Effector memory CD4-positive, alpha-beta T cell (primary cell): ENCODE results near the gene PLBD2.

ENCODE experiments used
- DNase-seq, 3 donors: peaks; one replicate each; pipeline ENCODE4 v3.0.0-alpha.2; 2020
- H3K27ac ChIP-seq: 2 replicates; pipeline ENCODE4 v1.7.0; 2013; ENCODE audit warnings: mild to moderate bottlenecking, low read length, moderate library complexity; ENCODE audit not compliant: insufficient read depth, poor library complexity, severe bottlenecking
- H3K27me3 ChIP-seq: replicated peaks from 2 replicates; pipeline ENCODE4 v1.7.0; 2013; ENCODE audit warnings: mild to moderate bottlenecking, low read length; ENCODE audit not compliant: insufficient read depth, control insufficient read depth, poor library complexity, severe bottlenecking
- H3K36me3 ChIP-seq: 2 replicates; pipeline ENCODE4 v1.7.0; 2013; ENCODE audit warnings: mild to moderate bottlenecking, low read length, moderate library complexity; ENCODE audit not compliant: control insufficient read depth, insufficient read depth
- H3K4me1 ChIP-seq: 2 replicates; pipeline ENCODE4 v1.7.0; 2013; ENCODE audit warnings: low read length, mild to moderate bottlenecking; ENCODE audit not compliant: control insufficient read depth, insufficient read depth, poor library complexity, severe bottlenecking
- H3K4me3 ChIP-seq: 2 replicates; pipeline ENCODE4 v1.7.0; 2013; ENCODE audit warnings: low read length, low read depth, mild to moderate bottlenecking; ENCODE audit not compliant: insufficient read depth, poor library complexity, severe bottlenecking
- H3K9me3 ChIP-seq: 2 replicates; pipeline ENCODE4 v1.7.0; 2013; ENCODE audit warnings: mild to moderate bottlenecking, low read length, moderate library complexity; ENCODE audit not compliant: control insufficient read depth

Gene PLBD2

GRCh38 chr12:113400362-113400761 lies 42.0 kb downstream of the PLBD2 start:
- H3K36me3 ChIP-seq: no peaks in the 10 kb centered on the region
- no peaks in the 10 kb centered on the region for H3K4me1 ChIP-seq
- no peak overlapping the region for H3K27ac ChIP-seq
- H3K27me3 ChIP-seq: peaks cover 2% of the 10 kb centered on the region
- DNase-seq: no peak
- H3K9me3 ChIP-seq: no peaks in the 10 kb centered on the region
- no peak overlapping the region for H3K4me3 ChIP-seq

- H3K27me3 ChIP-seq: peaks cover 2% of the 10 kb centered on the region
- H3K4me1 ChIP-seq: no peaks in the 10 kb centered on the region
- H3K9me3 ChIP-seq: no peaks in the 10 kb centered on the region
- H3K4me3 ChIP-seq: no peak overlapping the region
- no peak for DNase-seq
- H3K27ac ChIP-seq: no peak overlapping the region
- no peaks in the 10 kb centered on the region for H3K36me3 ChIP-seq
Measured at GRCh38 chr12:113401066-113402000, 42.9 kb downstream of the PLBD2 start.

- Histone ChIP-seq H3K36me3 (no peaks in the 10 kb centered on the region), H3K4me3 (no peak overlapping the region), H3K4me1 (no peaks in the 10 kb centered on the region), H3K27ac (no peak overlapping the region), H3K9me3 (no peaks in the 10 kb centered on the region), H3K27me3 (peaks cover 2% of the 10 kb centered on the region)
- DNase-seq: no peak
Measured at GRCh38 chr12:113402586-113403260, 44.3 kb downstream of the PLBD2 start.

- no peak within 1 kb of the TSS for H3K27ac ChIP-seq
- H3K4me1 ChIP-seq: no peaks in the 10 kb centered on the region
- no peak within 1 kb of the TSS for H3K4me3 ChIP-seq
- H3K9me3 ChIP-seq: no peaks in the 10 kb centered on the region
- no peak for DNase-seq
- no peaks in the 10 kb centered on the region for H3K36me3 ChIP-seq
- H3K27me3 ChIP-seq: peaks cover 2% of the 10 kb centered on the region
Measured at GRCh38 chr12:113403435-113404415, 45.3 kb downstream of the PLBD2 start, which contains the start of gene SDS. SDS (minus strand) TSS chr12:113403887; CDS start chr12:113399708, 4,179 bp downstream.

- H3K9me3 ChIP-seq: no peaks in the 10 kb centered on the region
- no peak for DNase-seq
- no peaks in the 10 kb centered on the region for H3K4me1 ChIP-seq
- H3K27ac ChIP-seq: no peak overlapping the region
- H3K27me3 ChIP-seq: peaks cover 2% of the 10 kb centered on the region
- no peak overlapping the region for H3K4me3 ChIP-seq
- H3K36me3 ChIP-seq: no peaks in the 10 kb centered on the region
Measured at GRCh38 chr12:113405694-113406093, 47.3 kb downstream of the PLBD2 start.

GRCh38 chr12:113407931-113408600 lies 49.7 kb downstream of the PLBD2 start:
- Histone ChIP-seq H3K27me3 (no peaks in the 10 kb centered on the region), H3K4me1 (no peaks in the 10 kb centered on the region), H3K9me3 (no peaks in the 10 kb centered on the region), H3K4me3 (no peak overlapping the region), H3K27ac (no peak overlapping the region), H3K36me3 (no peaks in the 10 kb centered on the region)
- DNase-seq: no peak

GRCh38 chr12:113408756-113409298 lies 50.4 kb downstream of the PLBD2 start:
- Histone ChIP-seq H3K9me3 (no peaks in the 10 kb centered on the region), H3K4me1 (no peaks in the 10 kb centered on the region), H3K27me3 (no peaks in the 10 kb centered on the region), H3K36me3 (no peaks in the 10 kb centered on the region), H3K27ac (no peak overlapping the region), H3K4me3 (no peak overlapping the region)
- DNase-seq: no peak

GRCh38 chr12:113409462-113410124 lies 51.2 kb downstream of the PLBD2 start:
- DNase-seq: no peak
- no peak overlapping the region for H3K4me3 ChIP-seq
- no peaks in the 10 kb centered on the region for H3K36me3 ChIP-seq
- H3K27me3 ChIP-seq: no peaks in the 10 kb centered on the region
- no peak overlapping the region for H3K27ac ChIP-seq
- no peaks in the 10 kb centered on the region for H3K9me3 ChIP-seq
- no peaks in the 10 kb centered on the region for H3K4me1 ChIP-seq
